NCI-H526 (cell line): ENCODE results near the gene EEF1AKMT3.

Experiments
- DNase-seq, 2 experiments: peaks; one replicate each; lab custom pipeline; 2025; lab: John Stamatoyannopoulos, UW

EEF1AKMT3 gene

GRCh38 chr12:57735198-57735855 lies 37.1 kb upstream of the EEF1AKMT3 start:
- DNase-seq = peak in 1 of 2 experiments; percentile 35

- peak in 1 of 2 experiments; percentile 72 for DNase-seq
Measured at GRCh38 chr12:57735952-57736740, 36.3 kb upstream of the EEF1AKMT3 start.

DNA sequence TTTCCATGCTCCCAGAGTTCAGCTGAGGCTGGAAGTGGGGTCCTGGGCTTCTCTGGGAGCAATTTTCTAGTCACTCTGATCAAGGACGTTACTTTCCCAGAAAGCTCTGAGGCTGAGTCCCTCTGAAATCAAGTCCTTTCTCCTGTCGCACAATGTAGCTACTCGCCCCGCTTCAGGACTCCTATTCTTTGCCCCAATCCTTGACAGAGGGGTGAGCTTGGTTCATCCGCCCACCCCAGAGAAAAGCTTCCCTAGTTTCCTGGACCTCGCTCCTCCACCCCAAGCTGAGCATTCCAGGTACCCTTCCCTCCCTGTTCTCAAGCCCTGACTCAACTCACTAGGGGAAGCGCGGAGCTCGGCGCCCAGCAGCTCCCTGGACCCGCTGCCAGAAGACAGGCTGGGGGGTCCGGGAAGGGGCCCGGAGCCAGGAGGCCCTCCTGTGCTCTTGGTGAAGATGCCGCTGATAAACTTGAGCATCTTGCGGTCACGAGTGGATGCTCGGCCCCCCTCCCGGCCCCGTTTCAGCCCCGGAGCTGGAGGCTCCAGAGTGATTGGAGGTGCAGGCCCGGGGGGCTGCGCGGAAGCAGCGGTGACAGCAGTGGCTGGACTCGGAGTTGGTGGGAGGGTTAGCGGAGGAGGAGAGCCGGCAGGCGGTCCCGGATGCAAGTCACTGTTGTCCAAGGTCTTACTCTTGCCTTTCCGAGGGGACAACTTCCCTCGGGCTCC lies 35.5 kb upstream of the EEF1AKMT3 start:
- DNase-seq = peak in 1 of 2 experiments; percentile 52

GRCh38 chr12:57737467-57738460 lies 34.6 kb upstream of the EEF1AKMT3 start:
- DNase-seq = peak in 1 of 2 experiments; percentile 60

GRCh38 chr12:57738661-57739237 lies 33.7 kb upstream of the EEF1AKMT3 start, which contains the start of gene AGAP2:
Gene AGAP2, minus strand, starts transcription at chr12:57738742. Its CDS starts 496 bp downstream, at chr12:57738246.
- DNase-seq = peak in 1 of 2 experiments; percentile 72

DNA sequence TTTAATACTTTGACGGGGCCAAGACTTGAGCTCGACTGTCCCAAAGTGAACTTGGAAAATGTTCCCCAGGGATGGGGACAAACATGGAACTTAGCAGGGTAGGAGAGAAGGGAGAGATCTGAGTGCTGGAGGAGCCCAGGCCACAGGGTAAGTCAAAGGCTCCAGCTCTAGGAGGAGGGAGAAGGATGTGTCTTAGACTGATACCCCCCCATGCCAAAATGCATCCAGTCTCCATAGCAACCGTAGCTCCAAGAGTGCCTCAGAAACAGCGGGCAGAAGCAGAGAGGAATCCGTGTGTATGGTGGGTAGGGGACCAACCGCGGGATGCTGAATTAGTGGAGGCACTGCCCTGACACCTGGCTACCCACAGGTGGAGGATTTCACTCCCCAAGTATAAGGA lies 33.0 kb upstream of the EEF1AKMT3 start:
- DNase-seq = no peak

DNA sequence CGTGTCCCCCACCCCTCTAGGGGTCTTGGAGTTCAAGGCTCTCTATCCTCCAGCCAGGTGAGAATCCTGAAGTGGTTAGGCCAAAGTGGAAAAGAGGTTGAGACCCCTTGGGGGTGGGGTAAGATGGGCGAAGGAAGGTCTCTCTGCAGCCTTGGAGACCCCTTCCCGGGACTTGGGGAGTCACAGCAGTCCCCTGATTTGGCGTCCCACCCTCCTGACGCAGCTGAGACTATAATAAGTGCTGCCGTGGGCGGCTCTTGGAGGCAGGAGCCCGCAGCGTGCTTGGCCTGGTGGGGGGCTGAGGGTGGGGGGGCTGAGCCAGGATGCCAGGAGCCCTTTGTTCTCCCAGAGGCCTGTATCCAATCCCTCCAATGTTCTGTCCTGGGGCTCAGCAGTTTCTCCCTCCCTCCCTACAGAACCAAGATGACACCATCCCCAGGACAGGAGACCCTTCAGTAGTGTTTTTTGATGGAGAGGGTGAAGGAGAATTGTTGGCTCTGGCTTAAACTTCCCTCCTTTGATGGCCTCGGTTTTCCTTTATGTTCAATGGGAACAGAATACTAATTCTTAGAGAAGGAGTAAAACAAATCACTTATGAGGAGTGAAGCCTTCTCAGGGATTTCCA lies 32.4 kb upstream of the EEF1AKMT3 start:
- no peak for DNase-seq

DNA sequence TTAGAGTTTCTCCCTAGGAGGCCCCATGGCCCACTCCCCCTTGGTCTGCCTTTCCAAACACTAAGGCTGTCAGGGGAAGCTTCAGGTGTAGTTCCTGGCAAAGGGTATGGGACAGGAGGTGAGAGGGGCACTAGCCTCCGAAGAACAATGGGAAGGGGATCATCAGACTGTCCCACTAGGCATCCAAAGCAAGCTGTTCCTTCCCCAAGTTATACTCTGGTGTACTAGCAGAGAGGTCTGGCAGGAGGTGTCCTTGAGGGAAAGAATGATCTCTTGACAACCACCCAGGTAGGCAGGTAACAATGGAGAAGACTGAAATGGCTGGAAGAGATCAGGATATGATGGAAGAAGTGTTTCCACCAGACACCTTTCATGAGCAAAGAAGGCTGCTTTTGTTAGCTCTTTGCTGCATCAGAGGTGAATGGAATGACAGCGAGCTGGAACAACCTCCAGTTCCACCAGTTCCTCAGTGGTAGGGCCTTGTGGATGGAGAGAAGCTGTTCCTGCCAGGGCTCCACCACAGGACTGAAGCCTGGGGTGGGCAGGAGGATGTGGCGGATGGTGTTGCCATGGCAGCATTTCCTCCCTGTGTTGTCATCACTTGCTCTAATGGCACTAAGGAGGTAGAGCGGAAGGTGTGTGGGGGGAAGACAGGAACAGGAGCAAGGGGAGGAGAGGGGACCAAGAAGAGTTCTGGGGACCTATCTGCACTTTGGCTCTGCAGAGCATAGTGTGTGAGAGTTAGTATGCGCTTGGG lies 31.6 kb upstream of the EEF1AKMT3 start:
- no peak for DNase-seq

DNA sequence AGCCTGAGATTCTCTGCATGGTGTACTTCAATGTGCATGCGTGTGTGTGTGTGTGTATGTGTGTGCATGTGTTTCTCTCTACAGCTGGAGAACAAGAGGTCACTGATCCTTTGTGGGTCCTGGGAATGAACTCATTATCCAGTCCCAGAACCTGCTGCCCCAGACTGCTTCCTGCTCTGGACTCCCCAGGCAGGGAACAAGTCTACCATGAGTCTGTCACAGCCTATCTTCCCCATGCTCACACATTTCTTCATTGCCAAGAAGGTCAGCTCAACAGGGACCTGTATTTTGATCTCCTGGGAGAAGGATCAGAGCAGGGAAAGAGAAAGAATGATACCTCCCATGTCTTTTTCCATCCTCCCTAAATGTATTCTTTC lies 31.0 kb upstream of the EEF1AKMT3 start:
- DNase-seq = no peak

DNA sequence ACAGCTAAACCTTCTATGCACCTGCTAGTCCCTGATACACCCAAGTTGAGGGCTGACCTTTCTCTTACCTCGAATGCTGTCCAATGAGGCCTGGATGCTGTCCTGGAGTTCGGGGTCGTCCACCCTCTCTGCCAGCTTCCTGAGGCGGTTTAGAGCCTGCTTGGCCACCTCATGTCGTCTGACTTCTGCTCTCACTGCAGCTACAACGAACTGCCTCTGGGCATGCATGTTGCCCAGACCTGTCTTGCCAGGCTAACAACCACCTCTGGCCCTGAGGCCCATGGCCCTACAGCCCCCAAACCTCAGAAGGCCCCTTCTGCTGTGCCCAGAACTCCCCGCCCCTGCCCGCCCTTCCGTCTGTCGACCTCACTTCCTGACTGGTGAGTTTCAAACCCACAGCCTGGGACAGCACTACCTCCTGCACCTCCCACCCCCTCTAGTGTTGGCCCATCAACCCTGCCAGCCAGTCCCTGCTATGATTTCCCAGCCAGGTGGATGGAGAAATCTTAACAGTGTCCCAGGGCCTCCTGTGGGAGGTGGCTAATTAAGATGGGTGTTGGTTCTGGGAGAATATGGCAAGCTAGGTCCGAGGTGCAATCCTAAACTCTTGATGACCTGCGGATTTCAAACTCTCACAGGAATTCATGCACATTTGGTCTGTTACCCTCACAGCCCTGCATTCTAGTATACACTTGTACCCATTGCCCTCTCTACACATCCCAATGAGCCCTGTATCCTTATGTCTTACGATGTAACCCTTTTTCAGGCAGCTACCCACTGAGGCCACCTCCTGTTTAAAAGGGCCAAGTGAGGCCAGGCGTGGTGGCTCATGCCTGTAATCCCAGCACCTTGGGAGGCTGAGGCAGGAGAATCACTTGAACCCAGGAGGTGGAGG lies 30.3 kb upstream of the EEF1AKMT3 start:
- DNase-seq = no peak

DNA sequence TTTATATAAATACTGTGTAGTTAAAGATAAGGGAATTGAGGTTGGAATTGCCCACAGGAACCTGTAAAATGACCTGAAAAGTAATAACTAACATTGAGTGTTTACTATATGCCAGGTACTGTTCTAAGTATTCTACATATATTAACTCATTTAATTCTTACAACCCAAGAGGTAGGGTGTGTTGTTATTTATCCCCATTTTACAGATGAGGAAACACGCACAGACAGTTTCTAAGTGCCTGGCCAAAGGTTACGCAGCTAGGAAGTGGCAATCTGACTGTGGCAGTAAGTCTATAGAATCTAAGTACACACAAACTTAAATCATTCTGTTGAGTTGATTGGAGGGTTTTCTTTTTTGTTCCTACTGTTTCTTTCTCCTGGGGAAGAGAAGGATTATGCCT lies 28.6 kb upstream of the EEF1AKMT3 start:
- no peak for DNase-seq

DNA sequence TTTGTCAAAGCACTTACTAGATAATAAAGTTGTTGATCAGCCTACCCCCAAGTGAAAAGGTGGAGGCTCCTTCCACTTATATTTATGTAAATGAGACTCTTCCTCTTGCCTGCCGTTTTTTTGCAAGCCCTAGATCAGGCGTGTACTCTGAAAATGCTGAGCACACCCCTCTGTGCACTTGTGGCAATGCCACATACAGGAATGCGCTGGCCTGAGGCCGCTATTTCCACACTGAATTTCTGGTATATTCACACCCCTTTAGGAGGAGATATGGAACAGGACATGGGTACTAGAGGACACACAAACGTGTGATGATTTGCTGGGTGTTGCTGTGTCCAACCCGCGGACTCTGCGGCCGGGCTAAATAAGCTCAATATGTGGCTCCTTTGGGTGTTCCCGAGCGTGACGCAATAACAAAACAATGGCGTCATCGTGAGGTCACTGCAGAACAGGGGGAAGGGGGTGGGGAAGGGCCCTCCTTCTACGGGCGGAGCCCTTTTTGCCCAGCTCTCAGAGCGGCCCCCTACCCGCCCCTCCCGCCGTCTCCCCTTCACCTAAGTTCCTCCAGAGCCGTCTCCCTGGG lies 28.1 kb upstream of the EEF1AKMT3 start:
- DNase-seq = peak in 1 of 2 experiments; percentile 42

- DNase-seq = peak; percentile 96 to 98
Measured at GRCh38 chr12:57744777-57745484, 27.5 kb upstream of the EEF1AKMT3 start, which contains the start of gene TSPAN31. Gene TSPAN31, plus strand, starts transcription at chr12:57745039. Its CDS starts 116 bp downstream, at chr12:57745155.

DNA sequence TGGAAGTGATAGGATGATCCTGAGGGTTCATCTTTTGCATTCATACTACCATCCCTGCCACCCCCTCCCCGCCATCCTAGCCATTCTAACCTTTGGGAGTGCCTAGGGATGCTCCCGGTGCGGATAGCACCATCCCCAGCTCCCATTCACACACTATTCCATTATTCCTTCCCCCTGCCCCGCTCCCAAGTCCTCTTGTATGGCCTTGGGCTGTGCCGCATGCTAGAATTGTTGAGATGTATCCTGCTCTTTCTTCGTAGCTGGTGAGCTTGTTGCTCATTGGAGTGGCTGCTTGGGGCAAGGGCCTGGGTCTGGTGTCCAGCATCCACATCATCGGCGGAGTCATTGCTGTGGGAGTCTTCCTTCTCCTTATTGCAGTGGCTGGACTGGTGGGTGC lies 26.9 kb upstream of the EEF1AKMT3 start:
- DNase-seq = no peak

GRCh38 chr12:57746025-57746424 lies 26.4 kb upstream of the EEF1AKMT3 start:
- no peak for DNase-seq

DNA sequence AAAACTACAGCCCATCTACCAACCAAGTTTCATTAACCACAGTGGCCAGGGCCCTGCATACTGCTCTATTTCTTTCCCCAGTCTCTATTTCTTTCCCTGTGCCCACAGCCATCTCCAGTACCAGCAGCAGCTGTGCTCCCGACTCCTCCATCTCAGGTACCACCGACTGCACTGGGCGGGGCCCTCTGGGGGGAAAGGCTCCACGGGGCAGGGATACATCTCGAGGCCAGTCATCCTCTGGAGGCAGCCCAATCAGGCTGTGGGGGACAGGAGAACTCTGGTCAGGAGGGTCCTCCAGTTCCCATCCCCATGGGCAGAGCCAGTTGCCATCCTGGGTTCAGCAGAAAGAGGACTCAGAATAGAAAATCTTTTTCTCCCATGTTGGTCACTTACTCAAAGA lies 23.4 kb upstream of the EEF1AKMT3 start:
- DNase-seq = no peak

GRCh38 chr12:57750561-57751431 lies 21.6 kb upstream of the EEF1AKMT3 start:
- no peak for DNase-seq
